D721Med (cell line): ENCODE measurements around the gene DRC3.

Experiments
- DNase-seq: peaks from one replicate; pipeline ENCODE4 v3.0.0; 2011; ENCODE audit warnings: low spot score; ENCODE audit not compliant: insufficient read length
- FAIRE-seq: peaks from 2 replicates; lab custom pipeline; 2011; peaks lifted over from hg19 to GRCh38; lab: Jason Lieb, UNC
- TF ChIP-seq, protein P1 (sequence below): IDR thresholded peaks from 2 replicates; pipeline ENCODE4 v1.5.1; 2012; ENCODE audit warnings: mild to moderate bottlenecking, control low read depth; ENCODE audit not compliant: insufficient read depth; ENCODE audit errors: missing control alignments

DRC3 gene

DNA sequence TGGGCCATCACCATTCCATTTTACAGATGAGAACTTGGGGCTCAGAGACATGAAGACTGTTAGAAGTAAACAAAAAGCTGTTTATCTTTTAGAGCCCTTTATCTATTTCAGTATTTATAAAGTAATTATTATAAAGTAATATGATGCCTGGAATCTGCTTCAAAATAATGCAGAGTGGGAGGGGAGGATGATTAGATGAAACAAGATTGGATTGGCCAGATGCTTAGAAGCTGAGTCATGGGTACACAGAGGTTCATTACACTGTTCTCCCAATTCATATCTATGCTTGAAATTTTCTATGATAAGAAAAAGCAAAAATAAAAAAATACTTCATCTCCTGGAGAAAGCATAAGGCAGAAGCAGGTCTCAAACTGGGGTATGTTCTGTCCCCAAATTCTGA is 29.8 kb upstream of the DRC3 start:
- TF ChIP-seq, protein P1, sequence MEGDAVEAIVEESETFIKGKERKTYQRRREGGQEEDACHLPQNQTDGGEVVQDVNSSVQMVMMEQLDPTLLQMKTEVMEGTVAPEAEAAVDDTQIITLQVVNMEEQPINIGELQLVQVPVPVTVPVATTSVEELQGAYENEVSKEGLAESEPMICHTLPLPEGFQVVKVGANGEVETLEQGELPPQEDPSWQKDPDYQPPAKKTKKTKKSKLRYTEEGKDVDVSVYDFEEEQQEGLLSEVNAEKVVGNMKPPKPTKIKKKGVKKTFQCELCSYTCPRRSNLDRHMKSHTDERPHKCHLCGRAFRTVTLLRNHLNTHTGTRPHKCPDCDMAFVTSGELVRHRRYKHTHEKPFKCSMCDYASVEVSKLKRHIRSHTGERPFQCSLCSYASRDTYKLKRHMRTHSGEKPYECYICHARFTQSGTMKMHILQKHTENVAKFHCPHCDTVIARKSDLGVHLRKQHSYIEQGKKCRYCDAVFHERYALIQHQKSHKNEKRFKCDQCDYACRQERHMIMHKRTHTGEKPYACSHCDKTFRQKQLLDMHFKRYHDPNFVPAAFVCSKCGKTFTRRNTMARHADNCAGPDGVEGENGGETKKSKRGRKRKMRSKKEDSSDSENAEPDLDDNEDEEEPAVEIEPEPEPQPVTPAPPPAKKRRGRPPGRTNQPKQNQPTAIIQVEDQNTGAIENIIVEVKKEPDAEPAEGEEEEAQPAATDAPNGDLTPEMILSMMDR: no peak
- FAIRE-seq (no peak), DNase-seq (no peak)

DNA sequence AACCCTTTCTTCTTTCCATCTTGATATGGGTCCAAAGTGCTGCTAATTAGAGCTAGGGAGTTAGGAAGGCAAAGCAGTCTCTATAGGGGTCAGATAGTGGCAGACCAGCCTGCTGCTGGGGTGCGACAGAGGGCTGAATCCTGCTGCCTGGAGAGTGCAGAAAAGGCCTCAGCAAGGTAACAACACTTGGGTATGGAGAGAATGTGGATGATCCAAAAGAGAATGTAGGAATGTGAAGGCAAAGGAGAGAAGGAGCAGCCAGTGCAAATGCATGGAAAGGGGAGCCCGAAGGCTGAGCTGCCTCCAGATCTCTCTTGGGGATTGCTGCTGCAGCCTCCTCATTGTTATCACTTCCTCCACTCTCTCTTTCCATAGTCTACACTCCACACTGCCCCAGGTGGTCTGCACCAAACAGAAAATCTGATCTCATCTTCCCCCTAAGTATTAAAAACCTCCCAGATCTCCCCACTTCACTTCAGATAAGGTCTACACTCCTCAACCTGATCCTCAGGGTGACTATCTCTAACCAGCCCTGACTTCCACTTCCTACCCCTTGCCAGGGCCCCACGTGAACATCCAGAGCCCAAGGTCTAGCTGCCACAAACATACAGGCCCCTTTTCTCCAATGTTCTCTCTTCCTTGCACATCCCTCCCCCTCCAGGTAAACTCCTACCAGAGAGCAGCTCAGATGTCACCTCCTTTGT is 29.2 kb upstream of the DRC3 start:
- TF ChIP-seq, protein P1: no peak
- no peak for FAIRE-seq
- no peak for DNase-seq

DNA sequence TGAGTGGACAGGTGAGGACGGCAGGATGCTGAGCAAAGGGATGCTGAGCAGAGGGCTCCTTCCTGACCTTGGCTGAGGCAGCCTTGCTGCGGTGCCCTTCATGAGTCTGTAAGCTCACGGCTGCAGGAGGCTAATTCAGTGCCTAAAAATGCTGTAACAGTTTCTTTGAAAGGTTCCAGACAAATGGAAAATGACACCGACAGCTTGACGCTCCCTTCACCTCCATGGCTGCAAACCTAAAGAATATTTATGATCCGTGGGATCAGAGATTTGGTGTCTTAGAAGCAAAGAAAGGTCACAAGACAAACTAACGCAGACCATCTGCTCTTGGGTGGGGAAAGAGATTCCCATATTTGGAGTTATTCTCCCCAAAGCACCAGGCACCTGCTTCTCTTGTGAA is 28.4 kb upstream of the DRC3 start:
- TF ChIP-seq, protein P1: no peak
- FAIRE-seq: no peak
- DNase-seq: no peak

DNA sequence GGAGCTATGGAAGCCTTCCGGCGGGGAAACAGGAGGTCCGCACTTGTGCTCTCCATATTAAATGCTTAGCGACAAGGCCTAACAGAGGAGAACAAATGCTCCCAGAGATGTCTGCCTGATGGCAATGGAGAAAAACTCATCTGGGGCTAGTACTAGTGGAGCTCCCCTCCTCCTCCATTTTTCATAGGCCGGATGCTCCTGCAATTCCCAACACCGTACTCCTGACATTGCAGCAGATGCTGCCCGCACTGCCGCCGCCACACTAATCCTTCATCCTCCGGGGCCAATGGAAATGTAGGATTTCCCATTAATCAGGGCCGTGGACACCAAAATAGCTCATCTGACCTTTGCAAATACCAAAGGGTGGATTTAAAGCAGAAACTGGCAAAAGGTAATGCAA is 27.9 kb upstream of the DRC3 start:
- TF ChIP-seq, protein P1: no peak
- FAIRE-seq (no peak), DNase-seq (no peak)

DNA sequence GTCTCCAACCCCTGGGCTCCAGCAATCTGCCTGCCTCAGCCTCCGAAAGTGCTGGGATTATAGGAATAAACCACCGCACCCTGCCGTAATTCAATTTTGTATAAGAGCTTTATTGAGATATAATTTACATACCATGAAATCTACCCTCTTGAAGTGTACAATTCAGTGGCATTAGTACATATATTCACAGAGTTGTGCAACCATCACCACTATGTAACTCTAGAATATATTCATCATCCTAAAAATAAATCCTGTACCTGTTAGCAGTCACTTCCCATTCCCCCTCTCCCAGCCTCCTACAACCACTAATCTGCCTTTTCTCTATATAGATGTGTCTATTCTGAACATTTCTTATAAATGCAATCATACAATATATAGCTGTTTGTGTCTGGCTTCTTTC is 26.6 kb upstream of the DRC3 start:
- DNase-seq (no peak), FAIRE-seq (no peak)
- TF ChIP-seq, protein P1: no peak

DNA sequence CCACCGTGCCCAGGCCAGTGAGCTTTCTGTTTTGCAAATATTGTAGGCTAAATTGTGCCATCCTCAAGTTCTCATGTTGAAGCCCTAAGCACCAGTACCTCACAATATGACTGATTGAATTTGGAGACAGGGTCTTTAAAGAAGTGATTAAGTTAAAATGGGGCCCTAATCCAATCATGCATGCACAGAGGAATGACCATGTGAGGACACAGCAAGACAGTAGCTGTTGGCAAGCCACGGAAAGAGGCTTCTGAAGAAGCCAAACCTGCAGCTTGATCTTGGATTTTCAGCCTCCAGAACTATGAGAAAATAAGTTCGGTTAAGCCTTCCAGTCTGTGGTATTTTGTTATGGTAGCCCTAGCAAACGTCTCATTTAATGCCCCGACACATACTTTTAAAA is 25.4 kb upstream of the DRC3 start:
- TF ChIP-seq, protein P1: no peak
- no peak for DNase-seq
- no peak for FAIRE-seq

DNA sequence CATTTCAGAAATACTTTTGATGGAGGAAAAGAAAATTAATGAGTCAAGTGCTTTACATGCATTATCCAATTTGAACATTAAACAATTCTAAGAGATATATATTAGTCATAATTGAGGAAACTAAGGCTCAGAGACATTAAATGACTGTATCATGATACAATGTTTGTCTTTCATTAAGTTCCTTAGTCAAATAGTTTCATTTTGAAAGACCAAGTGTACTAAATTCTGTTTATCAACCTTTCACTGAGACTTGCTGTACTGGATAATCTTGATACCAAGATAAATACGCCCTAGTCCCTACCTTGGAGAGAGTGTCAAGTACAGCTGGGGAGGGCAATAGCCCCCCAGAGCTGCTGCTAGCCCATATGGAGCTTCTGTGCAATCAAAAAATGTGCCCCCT is 24.7 kb upstream of the DRC3 start:
- FAIRE-seq (no peak), DNase-seq (no peak)
- TF ChIP-seq, protein P1: no peak
